HG03045 (cell line): ENCODE data around the gene DHX29.

Source experiments
- ATAC-seq: cut with Tn5 transposase; IDR thresholded peaks from one replicate; pipeline ENCODE4 v1.9.1; 2021; ENCODE audit warnings: mild to moderate bottlenecking, moderate library complexity; ENCODE audit not compliant: unreplicated experiment

Gene DHX29

DNA sequence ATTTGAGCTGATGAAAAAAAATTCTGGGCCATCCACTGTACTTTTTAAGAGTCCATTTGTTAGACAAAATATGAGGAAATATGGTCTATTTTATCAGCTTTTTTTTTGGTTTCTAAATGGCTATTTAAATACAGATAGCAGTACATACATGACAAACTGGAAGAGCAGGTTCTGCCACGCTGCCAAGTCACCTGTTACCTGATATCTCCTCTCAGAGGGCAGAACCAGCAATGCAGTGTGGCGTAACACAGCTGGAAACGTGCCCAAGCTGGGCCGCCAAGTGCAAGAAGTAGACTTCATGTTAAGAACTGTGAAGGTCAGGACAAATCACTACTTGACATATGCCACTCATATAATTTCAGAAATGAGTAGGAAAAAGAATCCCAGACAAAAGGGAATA is 88.5 kb downstream of the DHX29 start:
- no peak for ATAC-seq

DNA sequence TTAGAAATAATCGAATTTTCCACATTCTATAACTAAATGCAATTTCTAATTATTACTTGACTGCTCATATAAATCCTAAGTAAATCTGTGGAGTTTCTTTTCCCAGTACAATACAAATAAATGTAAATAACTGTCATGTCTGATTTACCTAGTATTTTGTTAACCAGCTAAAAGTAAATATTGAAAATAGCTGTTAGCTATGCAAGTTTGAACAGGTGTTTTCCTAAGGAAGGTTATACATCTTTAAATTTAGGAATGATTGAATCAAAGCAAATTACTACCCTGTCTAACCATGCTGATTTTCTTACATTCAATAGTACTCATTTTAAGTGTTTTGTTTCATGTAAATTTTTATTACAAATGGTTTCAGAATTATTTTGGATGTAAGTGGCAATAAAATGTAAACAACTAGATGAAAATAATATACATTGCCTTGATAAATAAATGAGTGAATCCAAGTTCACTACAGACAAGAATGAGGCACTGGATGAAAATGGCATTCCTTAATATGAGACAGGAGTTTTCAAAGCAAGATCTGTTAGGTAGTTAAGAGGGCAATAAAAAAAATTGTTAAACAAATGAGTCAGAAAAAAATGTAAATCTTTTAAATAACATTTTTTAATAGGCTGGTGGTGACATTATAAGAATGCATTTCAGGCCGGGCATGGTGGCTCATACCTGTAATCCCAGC is 96.2 kb downstream of the DHX29 start:
- no peak for ATAC-seq
